ENCODE data around the gene REEP1.

DNA sequence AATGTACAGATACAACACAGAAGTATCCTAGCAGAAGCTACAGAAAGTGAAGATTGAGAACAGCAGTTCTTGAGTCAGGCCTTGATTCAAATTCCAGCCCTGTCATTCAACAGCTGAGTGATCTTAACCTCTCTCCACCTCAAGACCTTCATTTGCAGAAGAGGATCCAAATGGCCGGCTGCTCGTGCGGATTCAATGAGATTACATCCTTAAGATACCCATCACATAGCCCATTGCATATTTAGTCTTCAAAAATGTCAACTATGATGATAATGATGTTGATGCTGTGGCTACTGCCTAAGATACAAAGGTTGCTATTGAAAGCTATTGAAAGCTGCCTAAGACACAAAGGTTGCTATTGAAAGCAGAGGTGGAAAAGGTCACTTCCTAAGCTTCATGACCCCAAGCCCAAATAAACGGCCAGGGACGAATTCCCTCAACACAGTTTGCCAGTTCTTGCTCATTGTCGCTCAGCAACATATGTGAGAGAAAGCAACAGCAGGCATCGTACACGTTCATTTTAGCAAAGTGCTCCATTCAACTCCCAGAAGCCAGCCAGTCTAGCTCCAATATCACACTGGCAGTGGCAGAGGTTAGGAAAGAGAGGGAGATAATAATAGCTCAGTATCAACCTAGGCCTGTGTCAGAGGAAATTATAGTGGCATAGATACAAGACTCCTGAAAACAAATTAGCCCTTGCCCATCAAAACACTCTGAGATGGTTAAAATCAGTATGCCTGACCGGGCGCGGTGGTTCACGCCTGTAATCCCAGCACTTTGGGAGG is 102.0 kb downstream of the REEP1 start:
- TF ChIP-seq, protein P1, sequence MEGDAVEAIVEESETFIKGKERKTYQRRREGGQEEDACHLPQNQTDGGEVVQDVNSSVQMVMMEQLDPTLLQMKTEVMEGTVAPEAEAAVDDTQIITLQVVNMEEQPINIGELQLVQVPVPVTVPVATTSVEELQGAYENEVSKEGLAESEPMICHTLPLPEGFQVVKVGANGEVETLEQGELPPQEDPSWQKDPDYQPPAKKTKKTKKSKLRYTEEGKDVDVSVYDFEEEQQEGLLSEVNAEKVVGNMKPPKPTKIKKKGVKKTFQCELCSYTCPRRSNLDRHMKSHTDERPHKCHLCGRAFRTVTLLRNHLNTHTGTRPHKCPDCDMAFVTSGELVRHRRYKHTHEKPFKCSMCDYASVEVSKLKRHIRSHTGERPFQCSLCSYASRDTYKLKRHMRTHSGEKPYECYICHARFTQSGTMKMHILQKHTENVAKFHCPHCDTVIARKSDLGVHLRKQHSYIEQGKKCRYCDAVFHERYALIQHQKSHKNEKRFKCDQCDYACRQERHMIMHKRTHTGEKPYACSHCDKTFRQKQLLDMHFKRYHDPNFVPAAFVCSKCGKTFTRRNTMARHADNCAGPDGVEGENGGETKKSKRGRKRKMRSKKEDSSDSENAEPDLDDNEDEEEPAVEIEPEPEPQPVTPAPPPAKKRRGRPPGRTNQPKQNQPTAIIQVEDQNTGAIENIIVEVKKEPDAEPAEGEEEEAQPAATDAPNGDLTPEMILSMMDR (IDR thresholded peaks at IDR 0.05), result no peak
- TF ChIP-seq CBX8 (IDR thresholded peaks at IDR 0.05) (no peak), BHLHE40 (IDR thresholded peaks at IDR 0.05; ENCODE audit: low read depth, low read length) (no peak), KDM5A (IDR thresholded peaks at IDR 0.05) (no peak)
- TF ChIP-seq, protein P2, sequence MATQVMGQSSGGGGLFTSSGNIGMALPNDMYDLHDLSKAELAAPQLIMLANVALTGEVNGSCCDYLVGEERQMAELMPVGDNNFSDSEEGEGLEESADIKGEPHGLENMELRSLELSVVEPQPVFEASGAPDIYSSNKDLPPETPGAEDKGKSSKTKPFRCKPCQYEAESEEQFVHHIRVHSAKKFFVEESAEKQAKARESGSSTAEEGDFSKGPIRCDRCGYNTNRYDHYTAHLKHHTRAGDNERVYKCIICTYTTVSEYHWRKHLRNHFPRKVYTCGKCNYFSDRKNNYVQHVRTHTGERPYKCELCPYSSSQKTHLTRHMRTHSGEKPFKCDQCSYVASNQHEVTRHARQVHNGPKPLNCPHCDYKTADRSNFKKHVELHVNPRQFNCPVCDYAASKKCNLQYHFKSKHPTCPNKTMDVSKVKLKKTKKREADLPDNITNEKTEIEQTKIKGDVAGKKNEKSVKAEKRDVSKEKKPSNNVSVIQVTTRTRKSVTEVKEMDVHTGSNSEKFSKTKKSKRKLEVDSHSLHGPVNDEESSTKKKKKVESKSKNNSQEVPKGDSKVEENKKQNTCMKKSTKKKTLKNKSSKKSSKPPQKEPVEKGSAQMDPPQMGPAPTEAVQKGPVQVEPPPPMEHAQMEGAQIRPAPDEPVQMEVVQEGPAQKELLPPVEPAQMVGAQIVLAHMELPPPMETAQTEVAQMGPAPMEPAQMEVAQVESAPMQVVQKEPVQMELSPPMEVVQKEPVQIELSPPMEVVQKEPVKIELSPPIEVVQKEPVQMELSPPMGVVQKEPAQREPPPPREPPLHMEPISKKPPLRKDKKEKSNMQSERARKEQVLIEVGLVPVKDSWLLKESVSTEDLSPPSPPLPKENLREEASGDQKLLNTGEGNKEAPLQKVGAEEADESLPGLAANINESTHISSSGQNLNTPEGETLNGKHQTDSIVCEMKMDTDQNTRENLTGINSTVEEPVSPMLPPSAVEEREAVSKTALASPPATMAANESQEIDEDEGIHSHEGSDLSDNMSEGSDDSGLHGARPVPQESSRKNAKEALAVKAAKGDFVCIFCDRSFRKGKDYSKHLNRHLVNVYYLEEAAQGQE (IDR thresholded peaks at IDR 0.05), result no peak
